Ishikawa (cell line): Measurements from ENCODE around the gene OR2J3.

ENCODE experiments used
- CEBPB ChIP-seq: IDR thresholded peaks from 2 replicates; pipeline ENCODE4 v1.6.1; 2012
- CREB1 ChIP-seq: IDR thresholded peaks from 2 replicates; pipeline ENCODE4 v1.6.1; 2012; ENCODE audit warnings: low read depth
- EGR1 ChIP-seq: IDR thresholded peaks from 2 replicates; pipeline ENCODE4 v1.6.1; 2012
- EP300 ChIP-seq: IDR thresholded peaks from 2 replicates; pipeline ENCODE4 v1.6.1; 2012; ENCODE audit warnings: borderline replicate concordance
- FOXM1 ChIP-seq: IDR thresholded peaks from 2 replicates; pipeline ENCODE4 v1.6.1; 2012; ENCODE audit warnings: low read depth, borderline replicate concordance
- NFIC ChIP-seq: IDR thresholded peaks from 2 replicates; pipeline ENCODE4 v1.6.1; 2012
- RAD21 ChIP-seq: IDR thresholded peaks from 2 replicates; pipeline ENCODE4 v1.6.1; 2012; ENCODE audit warnings: low read depth
- TAF1 ChIP-seq: IDR thresholded peaks from 2 replicates; pipeline ENCODE4 v1.6.1; 2012; ENCODE audit warnings: low read depth, mild to moderate bottlenecking
- TCF12 ChIP-seq: IDR thresholded peaks from 2 replicates; pipeline ENCODE4 v1.6.1; 2012; ENCODE audit warnings: low read depth
- TEAD4 ChIP-seq: IDR thresholded peaks from 2 replicates; pipeline ENCODE4 v1.6.1; 2012
- YY1 ChIP-seq: IDR thresholded peaks from 2 replicates; pipeline ENCODE4 v1.6.1; 2012; ENCODE audit warnings: low read depth
- ZBTB7A ChIP-seq: IDR thresholded peaks from 2 replicates; pipeline ENCODE4 v1.6.1; 2012; ENCODE audit warnings: low read depth
- TF ChIP-seq, protein P1 (sequence below): IDR thresholded peaks from 2 replicates; pipeline ENCODE4 v1.6.1; 2012
- TF ChIP-seq, protein P2 (sequence below): IDR thresholded peaks from 2 replicates; pipeline ENCODE4 v1.6.1; 2012; ENCODE audit warnings: low read depth, mild to moderate bottlenecking
- TF ChIP-seq, protein P3 (sequence below): IDR thresholded peaks from 2 replicates; pipeline ENCODE4 v1.6.1; 2012

The OR2J3 gene

DNA sequence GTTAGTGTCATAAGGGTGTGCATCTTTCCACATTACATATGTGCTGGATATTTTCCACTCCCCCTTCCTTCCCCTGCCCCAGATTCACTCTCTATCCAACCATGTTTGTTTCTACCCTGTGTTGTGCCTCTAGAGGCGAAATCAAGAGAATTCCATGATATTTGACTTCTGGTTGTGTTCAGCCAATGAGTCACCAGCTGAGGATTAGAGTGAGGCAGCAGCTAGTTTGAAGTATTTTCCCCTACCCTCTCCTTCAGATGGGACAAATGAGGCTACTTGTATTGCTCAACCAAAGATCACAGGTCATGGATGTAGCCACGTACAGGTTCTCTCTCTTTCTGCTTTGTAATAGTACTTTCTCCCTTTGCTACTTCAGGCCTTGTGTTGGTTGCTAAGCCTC lies 38.3 kb downstream of the OR2J3 start:
- TF ChIP-seq NFIC = no peak
- no peak for TF ChIP-seq YY1
- no peak for TF ChIP-seq TEAD4
- no peak for TF ChIP-seq CEBPB
- no peak for TF ChIP-seq FOXM1
- no peak for TF ChIP-seq ZBTB7A
- TF ChIP-seq EGR1 = no peak
- TF ChIP-seq, protein P1, sequence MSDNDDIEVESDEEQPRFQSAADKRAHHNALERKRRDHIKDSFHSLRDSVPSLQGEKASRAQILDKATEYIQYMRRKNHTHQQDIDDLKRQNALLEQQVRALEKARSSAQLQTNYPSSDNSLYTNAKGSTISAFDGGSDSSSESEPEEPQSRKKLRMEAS = no peak
- no peak for TF ChIP-seq CREB1
- TF ChIP-seq, protein P2, sequence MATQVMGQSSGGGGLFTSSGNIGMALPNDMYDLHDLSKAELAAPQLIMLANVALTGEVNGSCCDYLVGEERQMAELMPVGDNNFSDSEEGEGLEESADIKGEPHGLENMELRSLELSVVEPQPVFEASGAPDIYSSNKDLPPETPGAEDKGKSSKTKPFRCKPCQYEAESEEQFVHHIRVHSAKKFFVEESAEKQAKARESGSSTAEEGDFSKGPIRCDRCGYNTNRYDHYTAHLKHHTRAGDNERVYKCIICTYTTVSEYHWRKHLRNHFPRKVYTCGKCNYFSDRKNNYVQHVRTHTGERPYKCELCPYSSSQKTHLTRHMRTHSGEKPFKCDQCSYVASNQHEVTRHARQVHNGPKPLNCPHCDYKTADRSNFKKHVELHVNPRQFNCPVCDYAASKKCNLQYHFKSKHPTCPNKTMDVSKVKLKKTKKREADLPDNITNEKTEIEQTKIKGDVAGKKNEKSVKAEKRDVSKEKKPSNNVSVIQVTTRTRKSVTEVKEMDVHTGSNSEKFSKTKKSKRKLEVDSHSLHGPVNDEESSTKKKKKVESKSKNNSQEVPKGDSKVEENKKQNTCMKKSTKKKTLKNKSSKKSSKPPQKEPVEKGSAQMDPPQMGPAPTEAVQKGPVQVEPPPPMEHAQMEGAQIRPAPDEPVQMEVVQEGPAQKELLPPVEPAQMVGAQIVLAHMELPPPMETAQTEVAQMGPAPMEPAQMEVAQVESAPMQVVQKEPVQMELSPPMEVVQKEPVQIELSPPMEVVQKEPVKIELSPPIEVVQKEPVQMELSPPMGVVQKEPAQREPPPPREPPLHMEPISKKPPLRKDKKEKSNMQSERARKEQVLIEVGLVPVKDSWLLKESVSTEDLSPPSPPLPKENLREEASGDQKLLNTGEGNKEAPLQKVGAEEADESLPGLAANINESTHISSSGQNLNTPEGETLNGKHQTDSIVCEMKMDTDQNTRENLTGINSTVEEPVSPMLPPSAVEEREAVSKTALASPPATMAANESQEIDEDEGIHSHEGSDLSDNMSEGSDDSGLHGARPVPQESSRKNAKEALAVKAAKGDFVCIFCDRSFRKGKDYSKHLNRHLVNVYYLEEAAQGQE = no peak
- no peak for TF ChIP-seq TCF12
- TF ChIP-seq RAD21 = no peak
- TF ChIP-seq, protein P3, sequence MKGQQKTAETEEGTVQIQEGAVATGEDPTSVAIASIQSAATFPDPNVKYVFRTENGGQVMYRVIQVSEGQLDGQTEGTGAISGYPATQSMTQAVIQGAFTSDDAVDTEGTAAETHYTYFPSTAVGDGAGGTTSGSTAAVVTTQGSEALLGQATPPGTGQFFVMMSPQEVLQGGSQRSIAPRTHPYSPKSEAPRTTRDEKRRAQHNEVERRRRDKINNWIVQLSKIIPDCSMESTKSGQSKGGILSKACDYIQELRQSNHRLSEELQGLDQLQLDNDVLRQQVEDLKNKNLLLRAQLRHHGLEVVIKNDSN = no peak

DNA sequence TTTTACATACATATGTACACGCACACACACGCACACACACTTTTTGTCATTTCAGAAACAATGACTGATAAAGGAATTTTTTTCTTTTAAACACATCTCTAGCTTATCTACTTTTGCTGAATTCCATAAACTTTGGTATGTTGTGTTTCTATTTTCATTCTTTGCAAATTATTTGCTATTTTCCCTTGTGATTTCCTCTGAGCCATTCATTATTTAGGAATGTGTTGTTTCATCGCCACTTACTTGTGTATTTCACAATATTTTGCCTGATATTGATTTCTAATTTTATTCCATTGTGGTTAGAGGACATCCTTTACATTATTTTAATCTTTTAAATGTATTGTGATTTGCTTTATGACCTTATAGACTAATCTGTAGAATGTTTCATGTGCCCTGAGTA lies 39.2 kb downstream of the OR2J3 start:
- no peak for TF ChIP-seq CEBPB
- no peak for TF ChIP-seq FOXM1
- no peak for TF ChIP-seq NFIC
- TF ChIP-seq EGR1 = no peak
- TF ChIP-seq RAD21 = no peak
- no peak for TF ChIP-seq TCF12
- no peak for TF ChIP-seq ZBTB7A
- no peak for TF ChIP-seq YY1
- TF ChIP-seq, protein P2 = no peak
- TF ChIP-seq TEAD4 = no peak
- TF ChIP-seq, protein P3 = no peak
- TF ChIP-seq, protein P1 = no peak

DNA sequence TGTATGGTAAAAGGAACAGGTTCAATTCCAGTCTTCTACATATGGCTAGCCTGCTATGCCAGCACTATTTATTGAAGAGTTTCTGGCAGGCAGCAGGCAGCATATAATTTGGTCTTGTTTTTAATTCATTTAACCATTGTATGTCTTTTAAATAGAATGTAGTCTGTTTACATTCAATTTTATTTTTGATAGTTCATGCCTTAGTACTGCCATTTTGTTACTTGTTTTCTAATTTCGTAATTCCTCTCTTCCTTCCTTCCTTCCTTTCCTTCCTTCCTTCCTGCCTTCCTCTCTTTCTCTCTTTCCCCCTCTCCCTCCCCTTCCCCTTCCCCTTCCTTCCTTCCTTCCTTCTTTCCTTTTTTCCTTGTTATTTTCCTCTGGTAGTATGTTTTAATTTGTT lies 45.2 kb downstream of the OR2J3 start:
- no peak for TF ChIP-seq ZBTB7A
- TF ChIP-seq TCF12 = no peak
- no peak for TF ChIP-seq NFIC
- TF ChIP-seq FOXM1 = no peak
- TF ChIP-seq CEBPB = no peak
- TF ChIP-seq TEAD4 = no peak
- TF ChIP-seq, protein P3 = no peak
- TF ChIP-seq EP300 = no peak
- TF ChIP-seq, protein P2 = no peak
- no peak for TF ChIP-seq RAD21
- no peak for TF ChIP-seq CREB1
- TF ChIP-seq EGR1 = no peak
- TF ChIP-seq, protein P1 = no peak
- no peak for TF ChIP-seq YY1
- TF ChIP-seq TAF1 = no peak
